GM12891 (cell line): Measurements from ENCODE around the gene KRTAP10-9.

Experiments used
- POLR2A ChIP-seq: IDR thresholded peaks from 2 replicates; pipeline ENCODE4 v1.6.1; 2011; ENCODE audit warnings: low read depth, low read length, control low read depth
- POLR2AphosphoS5 ChIP-seq: IDR thresholded peaks from 2 replicates; pipeline ENCODE4 v1.6.1; 2011; ENCODE audit warnings: low read depth, low read length, control low read depth
- SPI1 ChIP-seq: IDR thresholded peaks from 2 replicates; pipeline ENCODE4 v1.6.1; 2011; ENCODE audit warnings: low read depth, low read length, control low read depth
- TAF1 ChIP-seq: IDR thresholded peaks from 2 replicates; pipeline ENCODE4 v1.6.1; 2011; ENCODE audit warnings: low read depth, low read length, control low read depth

DNA sequence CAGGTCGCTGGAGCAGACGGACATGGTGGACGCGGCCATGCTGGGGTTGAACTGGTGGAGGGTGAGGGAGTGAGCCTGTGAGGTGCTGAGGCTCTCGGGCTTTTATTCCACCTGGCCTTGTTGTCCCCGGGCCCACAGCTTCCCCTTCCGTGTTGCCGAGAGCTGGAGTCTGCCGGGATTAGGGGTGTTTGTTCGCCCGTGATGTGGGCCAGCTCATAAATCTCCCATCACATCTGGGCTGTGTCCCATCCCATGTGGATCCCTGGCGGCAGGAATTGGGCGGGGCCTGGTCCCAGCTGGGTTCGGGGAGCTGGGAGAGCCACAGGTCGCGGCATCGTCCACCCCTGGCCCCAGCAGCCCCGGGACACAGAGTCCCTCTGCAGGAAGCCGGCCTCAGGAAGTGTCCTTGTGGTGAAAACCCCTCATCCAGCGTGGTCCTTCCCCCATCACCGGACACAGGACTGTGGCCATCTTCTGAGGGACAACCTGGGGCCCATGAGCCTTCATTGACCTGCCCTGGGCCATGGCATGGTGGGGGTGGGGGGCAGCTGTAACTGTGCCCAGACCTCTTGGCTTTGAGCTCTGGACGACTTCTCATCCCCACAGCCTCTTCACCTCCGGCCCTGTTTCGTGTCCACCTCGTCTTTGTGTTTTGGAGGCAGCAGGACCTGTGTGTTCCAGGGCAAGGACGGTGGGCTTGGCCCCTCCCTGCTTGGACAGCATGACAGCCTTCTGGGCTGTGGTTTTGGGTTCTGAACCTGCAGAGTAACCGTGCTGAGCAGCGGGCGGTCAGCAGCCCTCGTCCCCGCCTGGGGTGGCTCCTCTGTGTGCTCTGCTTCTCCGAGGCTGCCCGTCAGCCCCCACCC is 34.2 kb upstream of the KRTAP10-9 start, which contains the start of gene KRTAP10-6:
- TF ChIP-seq POLR2A (no peak), POLR2AphosphoS5 (no peak), TAF1 (no peak), SPI1 (no peak)
